Colonic mucosa (tissue), 4 donors: ENCODE measurements around the gene WDR5. TPM values are rescaled to one million over a fixed set of nuclear protein-coding genes. Genes with fewer than 3 reads are reported as not detected.

Experiments
- DNase-seq: peaks from one replicate; pipeline ENCODE4 v3.0.0-alpha.2; 2020
- H3K27ac ChIP-seq: fragments of 200-600 bp; one replicate; pipeline ENCODE4 v1.8.0; 2021
- H3K27me3 ChIP-seq: fragments of 200-600 bp; one replicate; pipeline ENCODE4 v1.8.0; 2021
- H3K36me3 ChIP-seq: fragments of 200-600 bp; one replicate; pipeline ENCODE4 v1.8.0; 2021
- H3K4me1 ChIP-seq: fragments of 200-600 bp; one replicate; pipeline ENCODE4 v1.8.0; 2021; ENCODE audit warnings: mild to moderate bottlenecking
- H3K4me3 ChIP-seq: fragments of 200-600 bp; one replicate; pipeline ENCODE4 v1.8.0; 2021
- H3K9ac ChIP-seq, 2 donors: one replicate each; pipeline ENCODE4 v1.7.0; 2013; ENCODE audit warnings: control low read depth in 2 of 2, low read depth in 2 of 2, low read length in 2 of 2
- H3K9me3 ChIP-seq: fragments of 200-600 bp; one replicate; pipeline ENCODE4 v1.8.0; 2021
- CTCF ChIP-seq: fragments of 200-600 bp; IDR thresholded peaks from one replicate; pipeline ENCODE4 v1.8.0; 2022; ENCODE audit warnings: antibody characterized with exemption, mild to moderate bottlenecking
- intact Hi-C: fragments of 100-400 bp; cut with DNase I; formaldehyde crosslinking; loops from one replicate; pipeline ENCODE4 v1.14.1; 2022
- total RNA-seq, 2 donors: library from RNA; stranded (reverse); fragmentation: NEBNext Ultra II Directional in 1 of 2; extraction: Animal tissue kit (Norgen Biotek cat#: 25700) in 1 of 2; gene quantifications; one replicate each; pipeline ENCODE4 v1.2.1, GENCODE V29; 2021
- donor health status: healthy.
- donor health status: DM: no; HTN: no; CAD: no.
- donor health status: DM: no; HTN: no; CAD: no.

The WDR5 gene
- total RNA-seq, 2 donors from 2014 or later, result 22.6 to 38.2 TPM

DNA sequence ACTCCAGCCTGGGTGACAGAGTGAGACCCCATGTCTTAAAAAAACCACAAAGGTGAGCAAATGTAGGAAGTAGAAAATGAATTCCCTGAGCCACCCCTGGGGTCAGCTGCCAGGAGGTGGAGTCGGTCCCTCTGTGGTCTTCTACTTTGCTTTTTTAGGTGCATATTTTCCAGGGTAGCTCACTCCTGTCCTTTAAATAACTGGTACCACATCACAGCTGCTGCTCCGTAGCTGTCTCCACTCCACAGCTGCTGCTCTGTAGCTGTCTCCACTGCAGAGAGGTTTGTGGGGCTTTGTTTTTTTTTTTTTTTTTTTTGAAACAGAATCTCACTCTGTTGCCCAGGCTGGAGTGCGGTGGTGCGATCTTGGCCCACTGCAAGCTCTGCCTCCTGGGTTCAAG is 8.9 kb downstream of the WDR5 start:
- DNase-seq, result no peak

GRCh38 chr9:134145262-134145661 is 9.4 kb downstream of the WDR5 start:
- H3K4me3 ChIP-seq, result no peak overlapping the region
- no peak for TF ChIP-seq CTCF
- no peak overlapping the region for H3K9ac ChIP-seq
- peaks cover 14% of the 10 kb centered on the region for H3K36me3 ChIP-seq
- H3K27ac ChIP-seq, result no peak overlapping the region
- intact Hi-C loops, result no loop called here
- no peaks in the 10 kb centered on the region for H3K4me1 ChIP-seq
- H3K9me3 ChIP-seq, result no peaks in the 10 kb centered on the region
- no peaks in the 10 kb centered on the region for H3K27me3 ChIP-seq
- no peak for DNase-seq

More for the DNA sequence above, 8.9 kb downstream of the WDR5 start:
- no peaks in the 10 kb centered on the region for H3K27me3 ChIP-seq
- peaks cover 14% of the 10 kb centered on the region for H3K36me3 ChIP-seq
- intact Hi-C loops, result no loop called here
- H3K4me3 ChIP-seq, result no peak overlapping the region
- H3K4me1 ChIP-seq, result no peaks in the 10 kb centered on the region
- no peaks in the 10 kb centered on the region for H3K9me3 ChIP-seq
- H3K27ac ChIP-seq, result no peak overlapping the region
- H3K9ac ChIP-seq, result no peak overlapping the region
- no peak for TF ChIP-seq CTCF

DNA sequence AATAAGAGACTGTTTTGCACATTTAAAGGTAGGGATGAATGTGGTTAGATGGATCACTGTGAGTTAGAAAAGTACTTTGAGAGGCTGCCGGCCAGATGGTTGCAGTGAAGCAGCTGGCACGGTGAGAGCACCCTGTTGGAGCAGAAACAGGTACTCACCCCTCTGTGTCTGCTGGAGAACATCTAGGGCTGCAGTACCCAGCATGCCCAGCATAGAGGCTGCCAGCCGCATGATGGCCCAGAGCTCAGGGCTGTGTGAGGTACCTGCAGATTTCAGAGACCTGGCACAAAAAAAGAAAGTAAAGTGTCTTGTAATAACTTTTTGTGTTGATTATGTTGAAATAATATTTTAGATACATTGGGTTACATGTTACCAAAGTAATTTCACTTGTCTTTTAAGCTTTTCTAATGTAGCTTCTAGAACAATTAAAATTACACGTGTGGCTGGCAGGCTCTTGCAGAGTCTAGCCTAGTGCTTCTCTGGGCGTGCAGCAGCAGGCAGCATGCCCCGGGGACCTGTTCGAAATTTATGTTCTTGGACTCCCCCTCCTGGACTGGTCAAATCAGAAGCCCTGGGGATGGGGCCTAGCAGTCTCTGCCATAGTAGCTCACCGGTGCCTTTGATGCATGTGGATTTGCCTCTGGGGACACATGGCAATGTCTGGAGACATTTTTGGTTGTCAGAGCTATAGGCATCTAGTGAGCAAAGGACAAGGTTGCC is 11.1 kb downstream of the WDR5 start:
- Histone ChIP-seq H3K27ac (no peak overlapping the region), H3K9ac (no peak overlapping the region), H3K27me3 (no peaks in the 10 kb centered on the region), H3K9me3 (no peaks in the 10 kb centered on the region), H3K4me1 (no peaks in the 10 kb centered on the region), H3K4me3 (no peak overlapping the region), H3K36me3 (peaks cover 14% of the 10 kb centered on the region)
- no peak for TF ChIP-seq CTCF
- no peak for DNase-seq
- intact Hi-C loops, result no loop called here

- Histone ChIP-seq H3K27ac (no peak overlapping the region), H3K4me1 (no peaks in the 10 kb centered on the region), H3K27me3 (no peaks in the 10 kb centered on the region), H3K36me3 (peaks cover 14% of the 10 kb centered on the region), H3K4me3 (no peak overlapping the region), H3K9me3 (no peaks in the 10 kb centered on the region), H3K9ac (no peak overlapping the region)
- no peak for DNase-seq
- no peak for TF ChIP-seq CTCF
- intact Hi-C loops, result no loop called here
These were observed 13.5 kb downstream of the WDR5 start for GRCh38 chr9:134149380-134149779.

DNA sequence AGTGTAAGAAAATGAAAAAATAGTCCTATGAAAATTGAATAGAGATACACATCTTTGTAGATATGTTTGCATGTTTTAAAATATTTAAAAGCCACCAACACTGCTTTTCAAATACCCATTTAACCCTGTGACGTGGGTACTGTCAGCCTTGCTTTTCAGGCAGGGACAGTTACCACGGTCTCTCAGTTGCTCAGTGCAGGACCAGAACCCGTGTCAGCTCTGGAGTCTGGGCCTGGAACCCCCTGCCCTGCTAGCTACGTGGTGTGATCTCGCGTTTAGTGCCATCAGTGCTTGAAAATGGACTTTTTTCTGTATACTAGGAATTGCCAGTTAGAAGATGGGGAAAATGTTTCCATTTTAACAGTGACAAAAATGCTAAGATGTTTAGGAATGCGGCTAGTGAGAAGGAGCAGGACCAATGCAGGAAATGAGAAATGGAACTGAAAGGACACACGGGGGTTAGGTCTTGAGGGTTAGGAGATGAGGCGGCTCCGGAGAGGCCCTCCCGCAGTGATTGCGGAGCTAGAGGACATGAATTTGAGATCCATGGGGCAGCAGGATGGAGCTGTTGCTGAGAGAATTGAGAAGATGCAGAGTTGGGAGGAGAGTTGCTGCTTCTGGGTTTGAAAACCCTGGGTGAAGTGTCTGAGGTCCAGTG is 14.8 kb downstream of the WDR5 start:
- TF ChIP-seq CTCF, result no peak
- H3K4me3 ChIP-seq, result no peak overlapping the region
- peaks cover 10% of the 10 kb centered on the region for H3K36me3 ChIP-seq
- no peaks in the 10 kb centered on the region for H3K27me3 ChIP-seq
- H3K9ac ChIP-seq, result no peak overlapping the region
- intact Hi-C loops, result loop anchor here (5.0 kb wide), 1 partner anchor 348 kb away; no protein-coding TSS in a partner anchor
- no peaks in the 10 kb centered on the region for H3K9me3 ChIP-seq
- DNase-seq, result no peak
- H3K27ac ChIP-seq, result no peak overlapping the region
- no peaks in the 10 kb centered on the region for H3K4me1 ChIP-seq
